GM10248 (cell line): Measurements from ENCODE around the gene RGS14.

Experiments
- CTCF ChIA-PET: fragments of 300-600 bp; sonication (Branson Sonifier 250); formaldehyde crosslinking; extraction: SDS; loops from one replicate; lab custom pipeline; 2021; ENCODE audit warnings: antibody characterized with exemption; lab: Yijun Ruan, JAX
- POLR2A ChIA-PET: fragments of 350-650 bp; sonication (Branson Sonifier 250); formaldehyde crosslinking; extraction: SDS; loops from one replicate; lab custom pipeline; 2020; ENCODE audit warnings: antibody characterized with exemption; lab: Yijun Ruan, JAX
- DNase-seq: peaks from one replicate; pipeline ENCODE4 v3.0.0; 2012; ENCODE audit errors: extremely low spot score
- TF ChIP-seq, protein P1 (sequence below): IDR thresholded peaks from 2 replicates; pipeline ENCODE4 v1.5.1; 2012; ENCODE audit warnings: mild to moderate bottlenecking, low read depth; ENCODE audit errors: extremely low read depth, missing control alignments, control extremely low read depth

RGS14 gene

DNA sequence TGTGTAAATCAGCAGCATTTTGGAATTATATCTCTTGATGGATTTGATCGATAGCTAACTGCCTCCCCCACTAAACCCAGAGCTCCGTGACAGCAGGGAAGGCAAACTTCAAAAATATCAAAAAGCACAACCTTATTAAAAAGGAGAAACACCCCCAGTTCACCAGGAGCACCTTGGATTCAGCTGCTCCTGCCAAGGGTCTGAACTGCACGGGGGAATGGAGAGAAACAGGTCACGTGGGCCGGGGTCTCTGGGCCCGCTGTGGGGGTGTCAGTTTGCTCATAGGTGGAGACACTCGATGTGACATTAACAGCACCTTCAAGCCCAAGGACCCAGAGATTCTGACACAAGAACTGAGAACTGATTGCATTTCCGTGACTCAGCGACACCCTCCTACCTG, 25.5 kb downstream of the RGS14 start:
- ChIA-PET CTCF (interaction anchor here (0.8 to 35.5 kb wide), 7 partner anchors 2 to 73 kb away, joined by 3 to 734 read pairs (median 6); partner anchors contain the start of genes LMAN2, RGS14 and SLC34A1), POLR2A (interaction anchor here (1.1 kb wide), 1 partner anchor 72 kb away, joined by 3 read pairs; no protein-coding TSS in a partner anchor)
- TF ChIP-seq, protein P1, sequence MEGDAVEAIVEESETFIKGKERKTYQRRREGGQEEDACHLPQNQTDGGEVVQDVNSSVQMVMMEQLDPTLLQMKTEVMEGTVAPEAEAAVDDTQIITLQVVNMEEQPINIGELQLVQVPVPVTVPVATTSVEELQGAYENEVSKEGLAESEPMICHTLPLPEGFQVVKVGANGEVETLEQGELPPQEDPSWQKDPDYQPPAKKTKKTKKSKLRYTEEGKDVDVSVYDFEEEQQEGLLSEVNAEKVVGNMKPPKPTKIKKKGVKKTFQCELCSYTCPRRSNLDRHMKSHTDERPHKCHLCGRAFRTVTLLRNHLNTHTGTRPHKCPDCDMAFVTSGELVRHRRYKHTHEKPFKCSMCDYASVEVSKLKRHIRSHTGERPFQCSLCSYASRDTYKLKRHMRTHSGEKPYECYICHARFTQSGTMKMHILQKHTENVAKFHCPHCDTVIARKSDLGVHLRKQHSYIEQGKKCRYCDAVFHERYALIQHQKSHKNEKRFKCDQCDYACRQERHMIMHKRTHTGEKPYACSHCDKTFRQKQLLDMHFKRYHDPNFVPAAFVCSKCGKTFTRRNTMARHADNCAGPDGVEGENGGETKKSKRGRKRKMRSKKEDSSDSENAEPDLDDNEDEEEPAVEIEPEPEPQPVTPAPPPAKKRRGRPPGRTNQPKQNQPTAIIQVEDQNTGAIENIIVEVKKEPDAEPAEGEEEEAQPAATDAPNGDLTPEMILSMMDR, result no peak
- no peak for DNase-seq

DNA sequence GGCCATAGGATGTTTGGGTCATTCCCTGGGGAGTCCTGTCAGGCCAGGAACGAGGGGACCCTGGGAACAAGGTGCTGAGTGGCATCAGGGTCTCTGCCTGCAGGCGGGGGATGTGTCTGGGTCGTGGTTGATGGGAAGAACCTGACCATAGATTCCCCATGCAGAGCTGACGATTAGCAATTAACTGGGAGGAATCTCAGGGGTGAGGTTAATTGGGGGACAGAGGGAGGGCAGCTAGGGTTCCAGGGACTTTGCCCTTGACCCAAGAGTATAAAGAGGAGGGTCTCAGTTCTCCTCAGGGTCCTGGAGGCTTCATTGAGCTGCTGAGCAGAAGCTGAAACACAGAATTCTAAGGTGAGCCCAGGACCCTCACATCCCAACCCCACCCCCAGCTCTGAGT, 26.4 kb downstream of the RGS14 start, which contains the start of gene SLC34A1:
TSS of gene SLC34A1 (plus strand) at position 301 of the 400 bp plus-strand sequence. CDS start 1,308 bp downstream, outside the sequence.
- no peak for DNase-seq
- ChIA-PET POLR2A (interaction anchor here (0.7 to 1.1 kb wide), 2 partner anchors 13 to 71 kb away, joined by 3 to 4 read pairs; no protein-coding TSS in a partner anchor), CTCF (interaction anchor here (1.1 to 30.0 kb wide), 7 partner anchors 10 to 271 kb away, joined by 3 to 734 read pairs (median 6); partner anchors contain the start of genes F12, LMAN2, PFN3 and RGS14)
- TF ChIP-seq, protein P1, result no peak

DNA sequence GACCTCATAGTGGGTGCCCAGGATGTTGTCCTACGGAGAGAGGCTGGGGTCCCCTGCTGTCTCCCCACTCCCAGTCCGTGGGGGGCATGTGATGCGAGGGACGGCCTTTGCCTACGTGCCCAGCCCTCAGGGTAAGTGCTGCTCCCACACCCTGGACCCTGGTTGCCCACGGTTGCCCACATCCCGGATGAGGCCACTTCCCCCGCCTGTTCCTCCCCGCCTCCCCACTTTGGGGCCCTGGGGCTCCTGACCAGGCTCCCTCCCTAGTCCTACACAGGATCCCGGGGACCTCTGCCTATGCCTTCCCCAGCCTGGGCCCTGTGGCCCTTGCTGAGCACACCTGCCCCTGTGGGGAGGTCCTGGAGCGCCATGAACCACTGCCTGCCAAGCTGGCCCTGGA, 28.0 kb downstream of the RGS14 start:
- DNase-seq, result no peak
- POLR2A ChIA-PET, result no interaction called here
- TF ChIP-seq, protein P1, result no peak
- CTCF ChIA-PET, result interaction anchor here (0.7 to 30.0 kb wide), 7 partner anchors 9 to 116 kb away, joined by 3 to 734 read pairs (median 4); partner anchors contain the start of genes F12, LMAN2, PFN3 and RGS14

DNA sequence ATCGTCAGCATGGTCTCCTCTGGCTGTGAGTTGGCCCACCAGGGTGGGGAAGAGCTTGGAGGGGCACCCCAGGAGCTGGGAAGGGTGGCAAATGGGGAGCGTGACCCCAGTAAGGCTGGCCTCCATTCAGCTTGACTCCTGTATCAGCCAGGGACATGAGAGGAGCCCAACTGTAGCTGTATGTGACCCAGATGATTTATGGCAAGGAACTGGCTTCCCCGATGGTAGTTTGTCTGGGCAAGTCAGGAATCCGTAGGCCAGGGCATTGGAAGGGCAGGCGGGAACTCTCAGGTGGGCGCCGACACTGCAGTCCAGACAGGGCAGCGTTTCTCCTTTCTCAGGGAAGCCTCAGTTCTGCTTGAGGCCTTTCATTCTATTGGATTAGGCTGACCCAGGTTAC, 28.8 kb downstream of the RGS14 start:
- ChIA-PET POLR2A (no interaction called here), CTCF (interaction anchor here (0.6 to 30.0 kb wide), 6 partner anchors 18 to 115 kb away, joined by 3 to 734 read pairs (median 5); partner anchors contain the start of genes F12, LMAN2, PFN3 and RGS14)
- TF ChIP-seq, protein P1, result no peak
- no peak for DNase-seq

DNA sequence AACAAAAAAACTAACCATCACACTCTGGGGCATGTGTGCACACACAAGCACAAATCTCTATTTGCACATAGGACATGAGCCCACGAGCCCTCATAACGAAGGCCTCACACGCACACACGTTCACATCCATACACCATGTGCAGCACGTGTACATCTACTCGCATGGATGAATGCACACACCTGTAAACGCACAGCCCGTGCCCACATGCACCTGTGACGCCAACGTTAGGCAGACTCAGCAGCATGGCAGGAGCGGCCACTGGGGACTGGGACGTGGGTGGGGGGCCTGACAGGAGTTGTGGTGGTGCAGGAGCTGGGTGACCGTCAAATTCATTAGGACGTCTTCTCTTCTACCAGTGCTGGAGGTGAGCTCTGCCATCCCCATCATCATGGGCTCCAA, 29.7 kb downstream of the RGS14 start:
- TF ChIP-seq, protein P1, result no peak
- ChIA-PET POLR2A (no interaction called here), CTCF (interaction anchor here (8.8 to 30.0 kb wide), 3 partner anchors 18 to 63 kb away, joined by 285 to 734 read pairs (median 321); partner anchors contain the start of genes F12, LMAN2, PFN3 and PRR7)
- DNase-seq, result no peak

DNA sequence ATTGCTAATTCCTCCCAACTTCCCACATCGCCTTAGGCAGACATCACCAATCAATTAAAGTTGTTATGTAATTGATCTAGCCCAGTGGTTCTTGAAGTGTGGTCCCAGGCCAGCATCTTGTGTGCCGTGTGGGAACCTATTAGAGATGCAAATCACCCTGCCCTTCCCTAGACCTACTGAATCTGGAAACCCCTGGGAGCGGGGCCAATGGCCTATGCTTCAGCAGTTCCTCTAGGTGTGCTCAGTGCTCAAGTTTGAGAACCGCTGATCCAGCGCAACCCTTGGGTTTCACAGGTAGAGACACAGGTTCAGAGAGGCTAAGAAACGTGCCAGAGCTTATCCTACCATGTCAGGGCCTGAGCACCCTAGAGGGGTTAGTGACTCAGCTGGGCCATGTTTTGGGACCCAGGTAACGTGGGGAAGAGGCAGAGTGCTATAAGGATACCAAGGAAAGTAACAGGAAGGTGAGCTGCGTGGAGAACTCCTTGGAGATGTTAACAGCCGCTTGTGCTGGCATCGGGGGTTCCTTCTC, 30.9 kb downstream of the RGS14 start:
- TF ChIP-seq, protein P1, result no peak
- DNase-seq, result no peak
- ChIA-PET CTCF (interaction anchor here (1.1 to 30.0 kb wide), 12 partner anchors 16 to 276 kb away, joined by 3 to 734 read pairs (median 28); partner anchors contain the start of genes DOK3, F12, LMAN2 and PDLIM7), POLR2A (interaction anchor here (1.2 to 2.0 kb wide), 2 partner anchors 38 to 113 kb away, joined by 3 to 7 read pairs; partner anchors contain the start of gene GRK6)
